AG09309 (cell line): ENCODE measurements around the gene PPFIA1.
A peak's percentile ranks its signal among the peaks of the same experiment; 100 is the strongest.
"Not testable (repeated sequence)": the region's sequence is repeated elsewhere in the genome, so short reads cannot be mapped to it uniquely, and the experiment has no call there.

Experiments
- DNase-seq: peaks from one replicate; pipeline ENCODE4 v3.0.0-alpha.2; 2010; ENCODE audit warnings: low read depth
- H3K4me3 ChIP-seq: 2 replicates; pipeline ENCODE4 v1.5.1; 2011; ENCODE audit warnings: mild to moderate bottlenecking, low read depth, low read length, moderate library complexity; ENCODE audit not compliant: control insufficient read depth
- TF ChIP-seq, protein P1 (sequence below): IDR thresholded peaks from 2 replicates; pipeline ENCODE4 v1.5.1; 2011; ENCODE audit warnings: mild to moderate bottlenecking, low read depth, low read length, inconsistent platforms; ENCODE audit not compliant: insufficient read depth, control insufficient read depth; ENCODE audit errors: missing control alignments

The PPFIA1 gene

DNA sequence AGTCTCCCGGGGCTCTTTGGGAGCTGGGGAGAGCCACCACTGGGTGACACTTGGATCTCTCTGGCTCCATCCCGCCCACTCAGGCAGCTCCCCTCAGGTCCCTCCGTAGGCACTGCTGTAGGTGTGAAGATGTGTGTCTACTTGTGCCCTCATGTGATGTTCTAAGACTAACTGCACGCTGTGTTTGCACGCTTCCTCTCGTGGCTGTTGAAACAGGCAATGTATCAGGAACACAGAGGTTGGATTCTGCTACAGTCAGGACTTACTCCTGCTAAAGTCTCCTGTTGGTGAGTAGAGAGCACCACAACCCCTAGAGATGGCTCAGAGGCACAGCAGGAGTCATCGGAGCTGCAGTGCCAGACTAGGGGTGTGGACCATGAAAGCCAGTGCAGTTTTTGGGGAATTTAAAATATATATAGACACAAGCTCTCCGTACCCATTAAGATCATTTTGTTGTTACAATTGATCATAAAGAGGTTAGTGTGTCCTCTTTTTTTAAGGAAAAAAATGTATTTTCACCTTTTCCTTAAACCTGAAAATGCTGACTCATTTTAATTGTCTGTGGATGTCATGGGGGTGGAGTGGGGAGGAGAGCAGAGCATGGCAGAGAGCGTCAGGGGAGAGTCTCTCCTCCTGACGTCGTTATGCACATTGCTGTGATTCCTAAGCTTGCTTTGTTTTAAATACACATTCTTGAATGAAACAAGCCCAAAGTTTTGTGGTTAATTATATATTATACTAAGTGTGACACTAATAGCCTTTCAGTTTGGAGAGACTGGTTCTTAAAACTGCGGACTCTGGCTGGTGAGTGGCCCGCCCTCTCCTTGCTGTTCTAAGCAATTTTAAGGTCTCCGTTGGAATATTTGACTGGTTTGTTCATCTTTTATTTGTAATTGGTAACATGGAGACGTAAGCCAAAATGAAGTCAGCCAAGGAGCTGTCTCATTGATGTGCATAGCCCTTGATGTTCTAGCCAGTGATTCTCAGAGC, 111.7 kb downstream of the PPFIA1 start:
- peak; percentile 54 for DNase-seq
- H3K4me3 ChIP-seq: no peak overlapping the region
- TF ChIP-seq, protein P1, sequence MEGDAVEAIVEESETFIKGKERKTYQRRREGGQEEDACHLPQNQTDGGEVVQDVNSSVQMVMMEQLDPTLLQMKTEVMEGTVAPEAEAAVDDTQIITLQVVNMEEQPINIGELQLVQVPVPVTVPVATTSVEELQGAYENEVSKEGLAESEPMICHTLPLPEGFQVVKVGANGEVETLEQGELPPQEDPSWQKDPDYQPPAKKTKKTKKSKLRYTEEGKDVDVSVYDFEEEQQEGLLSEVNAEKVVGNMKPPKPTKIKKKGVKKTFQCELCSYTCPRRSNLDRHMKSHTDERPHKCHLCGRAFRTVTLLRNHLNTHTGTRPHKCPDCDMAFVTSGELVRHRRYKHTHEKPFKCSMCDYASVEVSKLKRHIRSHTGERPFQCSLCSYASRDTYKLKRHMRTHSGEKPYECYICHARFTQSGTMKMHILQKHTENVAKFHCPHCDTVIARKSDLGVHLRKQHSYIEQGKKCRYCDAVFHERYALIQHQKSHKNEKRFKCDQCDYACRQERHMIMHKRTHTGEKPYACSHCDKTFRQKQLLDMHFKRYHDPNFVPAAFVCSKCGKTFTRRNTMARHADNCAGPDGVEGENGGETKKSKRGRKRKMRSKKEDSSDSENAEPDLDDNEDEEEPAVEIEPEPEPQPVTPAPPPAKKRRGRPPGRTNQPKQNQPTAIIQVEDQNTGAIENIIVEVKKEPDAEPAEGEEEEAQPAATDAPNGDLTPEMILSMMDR: peak; percentile 42

DNA sequence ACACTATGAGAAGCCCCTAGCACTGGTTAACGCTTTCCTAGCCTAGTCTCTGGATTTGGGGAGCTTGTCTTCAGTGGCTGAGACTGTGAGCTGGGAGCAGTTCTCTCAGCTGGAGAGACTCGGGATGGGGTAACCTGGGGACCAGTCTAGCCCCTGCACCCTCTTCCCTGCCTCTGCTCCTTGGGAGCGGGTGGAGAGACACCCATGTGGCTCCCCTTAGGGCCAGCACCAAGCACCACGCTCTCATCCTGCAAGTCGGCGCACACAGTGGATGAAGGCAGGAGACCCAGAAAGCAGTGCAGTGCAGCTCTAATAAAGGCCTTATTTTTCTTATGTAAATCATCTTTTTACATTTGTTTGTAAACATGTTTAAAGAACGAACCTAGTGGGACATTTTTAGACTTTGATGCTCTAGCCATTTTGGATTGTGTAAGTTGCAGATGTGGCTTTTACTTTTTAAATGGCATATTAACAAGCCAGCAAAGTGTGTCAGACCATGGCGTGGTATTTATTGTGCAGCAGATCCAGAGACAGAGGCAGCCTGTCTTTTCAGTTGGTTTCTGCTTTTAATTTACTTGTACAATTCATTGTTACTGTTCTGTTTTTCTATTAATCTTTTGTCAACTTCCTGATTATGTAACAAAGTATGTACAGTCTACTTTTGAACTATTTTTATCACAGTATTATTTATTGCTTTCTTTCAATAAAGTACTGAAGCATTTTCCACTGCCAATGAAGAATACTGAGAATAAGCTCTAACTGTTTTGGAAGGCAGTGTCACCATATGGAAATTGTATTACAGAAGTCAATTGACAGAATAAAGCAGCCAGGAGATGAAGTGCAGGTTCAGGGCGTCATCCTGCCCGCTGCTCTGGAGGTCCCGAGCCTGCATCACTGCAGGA, 113.4 kb downstream of the PPFIA1 start:
- DNase-seq: no peak
- H3K4me3 ChIP-seq: no peak overlapping the region
- TF ChIP-seq, protein P1: no peak

DNA sequence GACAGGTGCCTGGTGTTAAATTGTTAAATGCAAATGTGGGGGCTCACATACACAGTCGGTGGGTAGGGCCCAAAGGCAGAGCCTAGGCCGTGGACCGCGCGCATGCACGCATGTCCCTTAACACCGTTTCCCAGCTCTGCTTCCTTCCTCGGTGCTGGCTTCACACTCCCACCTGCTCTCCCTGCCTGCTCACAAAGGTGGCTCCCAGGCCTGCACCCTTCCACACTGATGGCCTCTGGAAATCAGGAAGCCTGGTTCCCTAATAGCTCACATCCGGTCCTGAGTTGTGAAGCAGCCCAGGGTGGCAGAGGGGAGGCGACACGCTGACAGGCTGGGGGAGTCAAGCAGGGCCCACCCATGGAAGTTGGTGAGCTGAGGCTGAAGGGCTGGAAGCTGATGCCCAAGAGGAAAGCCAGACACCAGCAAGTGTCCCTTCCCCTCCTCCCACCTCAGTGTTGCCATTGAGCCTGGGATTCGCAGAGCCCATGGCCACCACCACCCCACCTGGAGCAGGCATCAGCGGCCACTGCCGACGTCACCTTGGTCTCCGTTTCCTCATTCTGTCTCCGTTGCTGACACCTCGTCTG, 114.2 kb downstream of the PPFIA1 start:
- no peak for DNase-seq
- TF ChIP-seq, protein P1: no peak
- H3K4me3 ChIP-seq: no peak overlapping the region

DNA sequence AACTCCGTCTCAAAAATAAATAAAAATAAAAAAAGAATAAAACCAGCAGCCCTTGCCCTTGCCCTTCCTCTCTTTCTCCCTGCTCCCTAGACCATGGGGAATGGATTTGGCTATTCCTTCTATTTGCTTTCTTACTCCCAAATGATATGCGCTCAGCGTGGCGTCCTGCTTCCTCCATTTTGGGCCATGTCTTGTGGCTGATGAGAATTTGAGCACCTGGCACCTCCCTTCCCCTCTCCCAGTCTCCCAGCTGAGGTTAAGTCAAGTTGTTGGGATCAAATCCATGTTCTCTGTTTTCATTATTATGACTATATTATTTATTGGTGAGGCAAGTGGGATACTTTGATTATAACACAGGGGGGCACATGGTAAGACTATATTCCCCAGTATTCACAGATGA, 117.1 kb downstream of the PPFIA1 start:
- no peak overlapping the region for H3K4me3 ChIP-seq
- TF ChIP-seq, protein P1: no peak
- no peak for DNase-seq

DNA sequence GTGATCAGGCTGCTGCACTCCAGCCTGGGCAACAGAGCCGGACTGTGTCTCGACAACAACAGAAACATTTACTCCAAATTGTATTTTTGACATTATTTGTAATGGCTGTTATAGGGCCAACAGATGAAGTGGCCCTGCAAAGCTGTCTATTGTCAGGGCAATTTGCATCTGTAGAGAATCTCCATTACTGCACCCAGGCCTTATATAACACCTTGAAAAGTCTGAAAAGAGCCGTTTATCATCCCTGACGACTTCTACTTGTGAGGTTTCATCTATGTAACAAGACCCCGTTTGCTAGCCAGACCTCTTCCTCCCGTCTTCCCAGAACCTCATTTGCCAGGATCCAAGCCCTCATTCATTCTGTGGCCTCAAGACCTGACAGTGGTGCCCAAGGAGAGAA, 118.7 kb downstream of the PPFIA1 start:
- TF ChIP-seq, protein P1: no peak
- H3K4me3 ChIP-seq: no peak overlapping the region
- no peak for DNase-seq

DNA sequence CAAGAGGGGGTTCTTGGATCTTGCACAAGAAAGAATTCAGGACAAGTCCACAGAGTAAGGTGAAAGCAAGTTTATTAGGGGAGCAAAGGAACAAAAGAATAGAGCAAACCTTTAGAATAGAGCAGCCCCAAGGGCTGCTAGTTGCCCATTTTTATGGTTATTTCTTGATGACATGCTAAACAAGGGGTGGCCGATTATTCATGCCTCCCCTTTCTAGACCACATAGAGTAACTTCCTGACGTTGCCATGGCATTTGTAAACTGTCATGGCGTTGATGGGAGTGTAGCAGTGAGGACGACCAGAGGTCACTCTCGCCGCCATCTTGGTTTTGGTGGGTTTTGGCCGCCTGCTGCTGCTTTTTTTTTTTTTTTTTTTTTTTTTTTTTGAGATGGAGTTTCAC, 120.4 kb downstream of the PPFIA1 start:
- DNase-seq: not testable (repeated sequence)

More for the DNA sequence above, 120.4 kb downstream of the PPFIA1 start:
- H3K4me3 ChIP-seq: not testable (repeated sequence)
